Stimulated activated naive CD8-positive, alpha-beta T cell treated with anti-CD3 and anti-CD28 coated beads, Interleukin-15, amount 100 ng/mL, for 72 hours (primary cell): ENCODE measurements around the gene ULK2.
"Not testable (repeated sequence)": the region's sequence is repeated elsewhere in the genome, so short reads cannot be mapped to it uniquely, and the experiment has no call there.

ENCODE experiments used
- ATAC-seq: fragments of 150-1000 bp; cut with Tn5 transposase; 2 replicates; pipeline ENCODE4 v1.10.0; 2021; ENCODE audit warnings: mild to moderate bottlenecking, moderate library complexity
- DNase-seq, 2 donors: peaks; one replicate each; pipeline ENCODE4 v3.0.0; 2021 to 2022
- H3K27ac Mint-ChIP-seq, 2 donors: one replicate each; pipeline ENCODE4 v1.8.0; 2022; ENCODE audit warnings: mild to moderate bottlenecking in 2 of 2, mixed read lengths in 2 of 2, moderate library complexity in 2 of 2
- H3K27me3 Mint-ChIP-seq: one replicate; pipeline ENCODE4 v1.8.0; 2022; ENCODE audit warnings: mixed read lengths
- H3K4me1 Mint-ChIP-seq: one replicate; pipeline ENCODE4 v1.8.0; 2022; ENCODE audit warnings: mild to moderate bottlenecking, mixed read lengths
- H3K4me3 Mint-ChIP-seq, 2 donors: one replicate each; pipeline ENCODE4 v1.8.0; 2022; ENCODE audit warnings: mild to moderate bottlenecking in 2 of 2, mixed read lengths in 2 of 2, moderate library complexity in 1 of 2
- H3K9me3 Mint-ChIP-seq, 2 donors: one replicate each; pipeline ENCODE4 v1.8.0; 2022; ENCODE audit warnings: mixed read lengths in 2 of 2

ULK2 gene

GRCh38 chr17:19880393-19880792 lies 12.7 kb upstream of the ULK2 start:
- Mint-ChIP-seq H3K4me1 (peaks cover 35% of the 10 kb centered on the region), H3K27ac (peak overlapping the region in 1 of 2 donors; percentile 74), H3K9me3 (no peaks in the 10 kb centered on the region), H3K4me3 (no peak overlapping the region), H3K27me3 (no peaks in the 10 kb centered on the region)
- no peak for ATAC-seq
- no peak for DNase-seq

- no peak overlapping the region for H3K27ac Mint-ChIP-seq
- no peak for DNase-seq
- no peaks in the 10 kb centered on the region for H3K27me3 Mint-ChIP-seq
- no peaks in the 10 kb centered on the region for H3K9me3 Mint-ChIP-seq
- peaks cover 35% of the 10 kb centered on the region for H3K4me1 Mint-ChIP-seq
- H3K4me3 Mint-ChIP-seq = no peak overlapping the region
- no peak for ATAC-seq
Observed at GRCh38 chr17:19877364-19877945, 9.7 kb upstream of the ULK2 start.

GRCh38 chr17:19876529-19877161 lies 8.9 kb upstream of the ULK2 start:
- Mint-ChIP-seq H3K27ac (peak overlapping the region in 1 of 2 donors; percentile 85), H3K4me3 (peak overlapping the region; percentile 47 to 73), H3K9me3 (no peaks in the 10 kb centered on the region), H3K4me1 (peaks cover 35% of the 10 kb centered on the region), H3K27me3 (no peaks in the 10 kb centered on the region)
- ATAC-seq (peak; percentile 95), DNase-seq (peak; percentile 23 to 56)

- ATAC-seq (no peak), DNase-seq (no peak)
- Mint-ChIP-seq H3K27ac (no peak overlapping the region), H3K27me3 (no peaks in the 10 kb centered on the region), H3K9me3 (no peaks in the 10 kb centered on the region), H3K4me3 (no peak overlapping the region), H3K4me1 (peaks cover 44% of the 10 kb centered on the region)
Observed at GRCh38 chr17:19874256-19874655, 6.5 kb upstream of the ULK2 start.

GRCh38 chr17:19873346-19873745 lies 5.6 kb upstream of the ULK2 start:
- DNase-seq (no peak), ATAC-seq (no peak)
- Mint-ChIP-seq H3K4me1 (peaks cover 37% of the 10 kb centered on the region), H3K27ac (no peak overlapping the region), H3K4me3 (no peak overlapping the region), H3K27me3 (no peaks in the 10 kb centered on the region), H3K9me3 (no peaks in the 10 kb centered on the region)

GRCh38 chr17:19868079-19868395 lies 301 bp upstream of the ULK2 start:
- H3K9me3 Mint-ChIP-seq = no peaks in the 10 kb centered on the region
- DNase-seq (no peak), ATAC-seq (no peak)
- H3K27ac Mint-ChIP-seq = no peak overlapping the region
- H3K4me3 Mint-ChIP-seq = peak overlapping the region in 1 of 2 donors; percentile 53
- peaks cover 20% of the 10 kb centered on the region for H3K4me1 Mint-ChIP-seq
- no peaks in the 10 kb centered on the region for H3K27me3 Mint-ChIP-seq

- peak overlapping the region; percentile 63 to 88 for H3K27ac Mint-ChIP-seq
- H3K27me3 Mint-ChIP-seq = no peaks in the 10 kb centered on the region
- H3K9me3 Mint-ChIP-seq = no peaks in the 10 kb centered on the region
- H3K4me3 Mint-ChIP-seq = peak overlapping the region; percentile 86 to 87
- ATAC-seq (peak; percentile 71), DNase-seq (peak; percentile 67)
- H3K4me1 Mint-ChIP-seq = peaks cover 20% of the 10 kb centered on the region
Observed at GRCh38 chr17:19867079-19867328, 732 bp downstream of the ULK2 start.

GRCh38 chr17:19865021-19865420 lies 2.7 kb downstream of the ULK2 start:
- Mint-ChIP-seq H3K27ac (no peak overlapping the region), H3K9me3 (no peaks in the 10 kb centered on the region), H3K27me3 (no peaks in the 10 kb centered on the region), H3K4me3 (peak overlapping the region in 1 of 2 donors; percentile 3), H3K4me1 (peaks cover 14% of the 10 kb centered on the region)
- ATAC-seq = no peak
- no peak for DNase-seq

GRCh38 chr17:19860647-19861177 lies 7.0 kb downstream of the ULK2 start:
- not testable (repeated sequence) for DNase-seq, H3K4me3 Mint-ChIP-seq, ATAC-seq, H3K9me3 Mint-ChIP-seq, H3K27me3 Mint-ChIP-seq, H3K4me1 Mint-ChIP-seq, H3K27ac Mint-ChIP-seq

- ATAC-seq = no peak
- Mint-ChIP-seq H3K9me3 (no peaks in the 10 kb centered on the region), H3K27me3 (no peaks in the 10 kb centered on the region), H3K4me3 (no peak overlapping the region), H3K4me1 (no peaks in the 10 kb centered on the region), H3K27ac (no peak overlapping the region)
- no peak for DNase-seq
Observed at GRCh38 chr17:19857640-19858039, 10.1 kb downstream of the ULK2 start.

- DNase-seq = no peak
- Mint-ChIP-seq H3K27me3 (no peaks in the 10 kb centered on the region), H3K4me1 (peaks cover 7% of the 10 kb centered on the region), H3K9me3 (peaks cover 8 to 16% of the 10 kb centered on the region in 2 donors), H3K4me3 (no peak overlapping the region), H3K27ac (no peak overlapping the region)
- no peak for ATAC-seq
Observed at GRCh38 chr17:19833914-19834313, 33.8 kb downstream of the ULK2 start.

GRCh38 chr17:19830061-19830460 lies 37.7 kb downstream of the ULK2 start:
- DNase-seq (no peak), ATAC-seq (no peak)
- Mint-ChIP-seq H3K27ac (no peak overlapping the region), H3K27me3 (no peaks in the 10 kb centered on the region), H3K4me1 (peaks cover 7% of the 10 kb centered on the region), H3K9me3 (peaks cover 8 to 16% of the 10 kb centered on the region in 2 donors), H3K4me3 (no peak overlapping the region)

GRCh38 chr17:19812407-19812806 lies 55.3 kb downstream of the ULK2 start:
- Mint-ChIP-seq H3K4me1 (no peaks in the 10 kb centered on the region), H3K27me3 (no peaks in the 10 kb centered on the region), H3K27ac (no peak overlapping the region), H3K4me3 (no peak overlapping the region), H3K9me3 (no peaks in the 10 kb centered on the region)
- DNase-seq = no peak
- ATAC-seq = no peak

GRCh38 chr17:19805006-19805405 lies 62.7 kb downstream of the ULK2 start:
- DNase-seq = no peak
- H3K9me3 Mint-ChIP-seq = no peaks in the 10 kb centered on the region
- peaks cover 21% of the 10 kb centered on the region for H3K4me1 Mint-ChIP-seq
- no peaks in the 10 kb centered on the region for H3K27me3 Mint-ChIP-seq
- no peak overlapping the region for H3K4me3 Mint-ChIP-seq
- no peak for ATAC-seq
- H3K27ac Mint-ChIP-seq = no peak overlapping the region

GRCh38 chr17:19800571-19800970 lies 67.2 kb downstream of the ULK2 start:
- DNase-seq (no peak), ATAC-seq (no peak)
- H3K4me3 Mint-ChIP-seq = no peak overlapping the region
- H3K4me1 Mint-ChIP-seq = peaks cover 10% of the 10 kb centered on the region
- H3K27me3 Mint-ChIP-seq = no peaks in the 10 kb centered on the region
- H3K27ac Mint-ChIP-seq = no peak overlapping the region
- peaks cover 0 to 8% of the 10 kb centered on the region in 2 donors for H3K9me3 Mint-ChIP-seq

- H3K4me1 Mint-ChIP-seq = peaks cover 5% of the 10 kb centered on the region
- no peak overlapping the region for H3K4me3 Mint-ChIP-seq
- no peaks in the 10 kb centered on the region for H3K27me3 Mint-ChIP-seq
Observed at GRCh38 chr17:19799796-19800195, 67.9 kb downstream of the ULK2 start.

GRCh38 chr17:19796457-19796856 lies 71.3 kb downstream of the ULK2 start:
- peaks cover 5% of the 10 kb centered on the region for H3K4me1 Mint-ChIP-seq
- peaks cover 7 to 8% of the 10 kb centered on the region in 2 donors for H3K9me3 Mint-ChIP-seq
- DNase-seq (no peak), ATAC-seq (no peak)
- no peak overlapping the region for H3K4me3 Mint-ChIP-seq
- H3K27ac Mint-ChIP-seq = no peak overlapping the region
- no peaks in the 10 kb centered on the region for H3K27me3 Mint-ChIP-seq

More at GRCh38 chr17:19799796-19800195, 67.9 kb downstream of the ULK2 start:
- no peak for DNase-seq
- peaks cover 0 to 8% of the 10 kb centered on the region in 2 donors for H3K9me3 Mint-ChIP-seq
- ATAC-seq = no peak
- peak overlapping the region in 1 of 2 donors; percentile 54 for H3K27ac Mint-ChIP-seq
